NCI-H82 treated with DMSO at 0.1 percent for 48 hours (cell line): Measurements from ENCODE around the gene RPTOR.

Experiments used
- DNase-seq: peaks from one replicate; lab custom pipeline; 2025; ENCODE audit not compliant: unreplicated experiment; lab: John Stamatoyannopoulos, UW

Gene RPTOR

DNA sequence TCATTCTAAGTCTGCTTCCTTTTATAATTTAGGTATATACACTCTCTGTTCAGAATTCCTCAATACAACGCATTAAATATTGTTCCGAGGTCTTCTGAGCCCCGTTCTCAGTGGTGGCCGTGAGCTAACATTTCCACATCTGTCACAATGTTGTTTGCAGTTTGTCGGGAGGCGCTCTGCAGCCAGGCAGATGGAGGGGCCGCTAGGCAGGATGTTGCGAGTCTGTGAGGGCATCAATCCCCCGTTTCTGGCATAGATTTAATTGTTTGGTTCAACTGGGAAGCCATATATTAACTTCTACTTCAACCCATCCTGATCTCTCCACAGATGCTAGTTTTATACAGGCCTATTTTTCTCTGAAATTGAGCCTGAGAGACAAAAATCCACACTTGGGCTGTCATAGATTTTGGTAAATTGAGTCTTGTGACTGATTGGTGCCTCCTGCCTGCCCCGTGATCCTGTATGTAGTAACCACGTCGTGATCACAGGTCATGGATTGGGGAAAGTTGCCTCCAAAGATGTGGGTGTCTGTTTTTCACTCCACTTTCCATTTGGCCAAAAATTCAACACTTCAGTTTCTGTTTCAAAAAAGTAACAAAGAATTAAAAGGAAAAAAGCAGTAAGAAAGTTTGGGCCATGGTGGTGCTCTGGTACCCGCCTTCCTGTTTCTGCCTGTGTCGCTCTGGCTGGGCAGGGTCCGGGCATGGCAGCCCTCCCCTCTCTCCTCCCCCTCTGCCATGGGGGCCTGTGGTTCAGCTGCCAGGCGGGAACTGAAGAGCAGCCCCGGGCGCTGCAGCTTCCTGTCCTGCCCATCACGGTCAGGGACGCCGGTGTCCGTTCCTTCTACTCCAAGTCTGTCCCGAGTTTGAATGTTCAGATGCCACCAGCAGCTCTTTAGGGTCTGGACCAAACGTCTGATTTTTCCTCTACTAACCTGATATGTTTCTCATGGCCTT, 41.5 kb downstream of the RPTOR start:
- DNase-seq: no peak

DNA sequence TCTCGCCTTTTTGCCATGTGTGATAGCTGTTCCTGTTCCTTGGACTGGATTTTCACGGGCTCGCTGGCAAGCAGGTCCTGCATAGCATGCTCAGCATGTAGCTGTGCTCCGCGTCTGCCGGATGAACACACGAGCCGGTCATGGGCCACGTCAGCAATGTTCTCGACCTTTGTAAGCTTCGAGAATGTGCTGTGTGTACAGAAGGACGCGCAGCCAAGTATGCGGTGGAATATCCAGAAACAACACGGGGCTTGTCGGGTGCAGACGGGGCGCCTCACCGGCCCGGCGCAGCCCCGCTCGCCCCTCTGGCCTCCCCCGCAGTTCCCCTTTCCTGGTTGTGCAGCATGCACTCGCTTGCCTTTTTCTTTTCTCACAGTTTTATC, 42.2 kb downstream of the RPTOR start:
- DNase-seq: no peak

DNA sequence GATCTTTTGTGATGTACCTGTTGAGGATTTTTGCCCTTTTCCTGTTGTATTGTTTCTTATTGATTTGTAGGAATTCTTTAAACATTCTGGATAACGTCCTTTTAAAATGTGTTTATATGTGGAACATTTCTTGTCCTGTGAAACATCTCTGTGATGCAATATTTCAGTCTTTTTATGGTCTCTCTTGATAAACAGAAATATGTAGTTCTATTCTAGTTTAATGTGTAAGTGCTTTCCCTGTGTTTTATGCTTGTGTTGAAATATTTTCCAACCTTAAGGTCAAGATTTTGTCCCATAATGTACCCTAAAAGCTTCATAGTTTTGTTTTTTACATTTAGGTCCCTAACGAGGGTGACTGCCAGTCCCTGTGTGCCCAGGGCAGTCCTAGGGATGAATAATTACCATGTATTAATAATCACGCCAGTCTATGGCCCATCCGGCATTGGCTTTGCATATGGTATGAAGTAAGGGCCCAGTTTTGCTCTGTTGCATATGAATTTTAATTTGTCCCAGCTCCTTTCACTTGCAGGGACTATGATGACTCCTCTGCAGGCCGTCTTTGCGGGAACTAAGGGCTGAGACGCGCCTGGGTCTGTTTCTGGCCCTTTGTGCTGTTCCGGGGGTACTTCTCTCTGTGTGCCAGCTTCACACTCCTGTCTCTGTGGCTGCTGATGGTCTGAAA, 44.2 kb downstream of the RPTOR start:
- no peak for DNase-seq

DNA sequence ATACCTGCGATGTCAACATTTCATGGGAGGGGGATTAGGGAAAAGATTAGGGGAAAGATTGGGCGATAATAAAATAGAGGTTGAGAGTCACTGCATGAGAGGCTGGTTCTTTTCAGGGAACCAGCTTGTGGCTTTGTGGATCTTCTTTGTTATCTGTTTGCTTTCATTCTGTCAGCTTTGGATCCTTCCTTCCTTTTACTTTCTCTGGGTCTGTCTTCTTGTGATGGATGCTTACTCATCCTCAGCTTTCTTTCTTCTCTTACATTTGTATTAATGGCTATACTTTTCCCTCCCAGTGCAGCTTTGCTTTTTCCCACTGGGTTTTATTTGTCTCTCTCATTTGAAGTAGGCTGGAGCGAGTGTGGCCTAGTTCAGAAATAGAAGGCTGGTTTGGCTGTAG, 47.1 kb downstream of the RPTOR start:
- no peak for DNase-seq

DNA sequence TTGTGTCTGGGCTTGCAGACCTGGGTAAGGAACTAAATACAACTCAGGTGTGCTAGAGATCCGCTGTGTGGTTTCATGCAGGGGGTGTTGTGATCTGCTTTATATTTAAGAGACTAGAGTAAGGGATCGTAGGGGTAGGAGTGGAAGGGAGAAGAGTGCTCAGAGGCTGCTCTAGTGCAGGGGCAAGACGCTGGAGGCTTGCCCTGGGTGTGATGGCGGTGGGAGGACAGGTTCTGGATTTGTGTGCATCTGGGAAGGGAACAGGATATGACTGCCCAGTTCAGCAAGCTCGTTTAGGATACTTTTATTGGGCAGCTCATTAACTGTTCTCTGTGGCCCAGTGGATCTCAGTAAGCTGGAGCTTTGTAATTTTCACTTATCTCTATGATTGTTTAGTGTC, 47.6 kb downstream of the RPTOR start:
- no peak for DNase-seq

DNA sequence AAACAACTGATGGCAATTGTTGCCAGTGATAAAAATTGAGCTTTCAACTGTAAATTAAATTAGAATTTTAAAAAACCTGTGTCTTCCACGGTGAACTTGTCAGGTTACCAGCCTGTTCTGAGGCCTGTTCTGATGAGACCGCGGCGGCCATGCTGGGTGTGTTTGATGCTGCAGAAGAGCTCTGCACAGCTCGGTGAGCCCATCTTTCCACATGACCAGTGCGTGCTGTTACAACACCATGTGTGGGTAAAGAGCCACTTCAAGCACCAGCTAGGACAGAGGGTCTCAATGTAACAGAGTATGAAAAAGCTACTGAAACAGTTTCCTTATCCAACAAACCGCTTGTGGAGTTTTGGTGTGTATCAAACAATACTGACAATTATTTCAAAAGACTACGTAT, 48.5 kb downstream of the RPTOR start:
- no peak for DNase-seq

DNA sequence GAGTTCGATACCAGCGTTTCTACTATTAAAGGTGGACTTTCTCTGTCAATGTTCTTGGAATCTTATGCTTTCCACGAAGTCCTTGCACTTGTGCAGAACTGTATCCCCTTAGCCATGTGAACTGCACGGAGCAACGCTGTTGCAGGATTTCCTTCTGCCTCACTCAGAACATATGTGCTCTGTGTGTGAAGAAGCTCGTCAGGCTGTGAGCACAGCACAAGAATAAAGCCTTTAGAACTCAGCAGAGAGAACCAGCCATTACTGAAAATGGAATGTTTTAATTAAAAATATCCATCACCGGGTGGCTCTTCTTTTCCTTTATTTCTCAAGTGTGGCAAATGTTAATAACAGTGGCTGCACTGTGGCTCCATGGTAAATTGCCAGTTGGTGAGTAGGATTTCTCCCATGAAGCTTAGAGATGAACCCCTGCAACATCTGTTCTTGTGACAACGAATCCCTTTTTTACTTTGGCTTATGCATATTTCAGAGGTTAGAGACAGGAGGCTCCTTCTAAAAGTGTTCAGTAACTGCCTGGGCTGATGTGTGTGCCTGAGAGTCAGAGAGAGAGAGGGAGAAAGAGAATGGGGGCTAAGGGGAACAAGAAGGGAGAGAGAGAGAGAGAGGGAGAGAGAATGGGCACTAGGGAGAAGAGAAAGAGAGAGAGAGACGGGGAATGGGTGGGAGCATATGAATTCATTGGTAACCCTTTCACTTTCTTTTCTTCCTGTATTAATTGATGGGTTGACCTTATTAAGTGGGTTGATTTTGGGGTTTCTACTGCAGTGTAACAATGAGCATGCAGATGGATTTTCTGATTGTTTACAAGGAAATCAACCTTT, 50.0 kb downstream of the RPTOR start:
- DNase-seq: peak; percentile 43

DNA sequence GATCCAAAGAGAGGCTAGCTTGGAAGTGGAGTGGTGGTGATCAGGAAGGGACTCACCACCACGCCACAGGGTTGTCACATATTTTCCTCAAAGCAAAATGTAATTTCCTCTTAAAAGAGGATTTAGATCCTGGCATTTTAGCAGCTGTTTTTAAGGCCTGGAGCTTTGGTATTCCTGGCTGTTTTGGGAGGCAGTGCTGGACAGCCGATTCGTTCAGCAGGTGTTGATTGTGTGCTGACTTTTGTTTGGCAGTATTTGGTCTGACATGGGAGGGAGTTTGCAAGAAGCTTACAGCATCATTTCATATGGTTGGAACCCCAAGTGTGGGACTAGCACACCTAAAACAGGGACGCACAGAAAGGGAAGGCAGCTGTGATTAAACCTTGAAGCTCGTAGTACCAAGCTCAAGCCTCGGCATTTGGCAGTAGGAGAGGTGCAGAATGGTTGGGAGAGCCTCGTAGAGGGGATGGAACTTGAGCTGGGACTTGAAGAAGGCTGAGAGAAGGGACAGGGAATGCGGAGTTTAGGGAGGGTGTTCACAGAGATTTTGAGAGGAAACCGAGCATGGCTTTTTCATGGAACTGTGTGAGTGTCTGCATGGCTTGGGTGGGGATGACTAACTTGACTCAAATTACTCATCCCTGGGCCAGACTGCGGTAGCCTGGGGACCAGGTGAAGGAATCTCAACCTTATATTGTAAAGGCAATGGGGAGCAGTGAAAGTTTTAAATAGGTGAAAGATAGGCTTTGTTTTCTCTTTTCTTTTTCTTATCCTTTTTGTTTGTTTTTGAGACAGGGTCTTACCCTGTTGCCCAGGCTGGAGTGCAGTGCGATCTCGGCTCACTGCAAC, 52.3 kb downstream of the RPTOR start:
- DNase-seq: no peak

DNA sequence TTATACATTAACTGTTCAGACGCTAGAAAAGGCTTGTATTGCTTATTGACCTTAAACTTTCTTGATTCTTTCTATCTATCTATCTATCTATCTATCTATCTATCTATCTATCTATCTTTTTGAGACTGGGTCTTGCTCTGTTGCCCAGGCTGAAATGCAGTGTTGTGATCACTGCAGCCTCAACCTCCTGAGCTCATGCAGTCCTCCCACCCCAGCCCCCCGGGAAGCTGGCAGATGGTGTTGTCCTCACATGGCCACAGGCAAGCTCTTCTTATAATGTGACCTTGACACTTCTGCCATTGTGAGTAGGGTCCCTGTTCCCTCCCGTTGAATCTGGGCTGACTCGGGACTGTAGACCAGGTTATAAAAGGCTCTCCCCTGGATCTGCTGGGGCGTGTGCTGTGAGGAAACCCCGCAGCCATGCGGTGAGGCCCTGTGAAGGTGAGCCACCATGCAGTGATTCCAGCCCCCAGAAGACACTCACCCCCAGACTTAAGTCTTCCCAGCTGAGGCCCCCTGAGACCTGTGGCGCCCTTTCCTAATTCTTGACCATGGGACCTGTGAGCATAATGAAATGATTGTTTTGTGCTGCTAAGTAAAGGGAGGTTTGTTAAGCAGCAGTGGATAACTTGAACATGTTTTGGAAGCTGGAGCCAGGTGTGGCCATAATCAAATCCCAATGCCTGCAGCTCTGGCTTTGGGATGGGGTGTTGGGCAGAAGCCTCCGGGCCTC, 54.3 kb downstream of the RPTOR start:
- peak; percentile 60 for DNase-seq

DNA sequence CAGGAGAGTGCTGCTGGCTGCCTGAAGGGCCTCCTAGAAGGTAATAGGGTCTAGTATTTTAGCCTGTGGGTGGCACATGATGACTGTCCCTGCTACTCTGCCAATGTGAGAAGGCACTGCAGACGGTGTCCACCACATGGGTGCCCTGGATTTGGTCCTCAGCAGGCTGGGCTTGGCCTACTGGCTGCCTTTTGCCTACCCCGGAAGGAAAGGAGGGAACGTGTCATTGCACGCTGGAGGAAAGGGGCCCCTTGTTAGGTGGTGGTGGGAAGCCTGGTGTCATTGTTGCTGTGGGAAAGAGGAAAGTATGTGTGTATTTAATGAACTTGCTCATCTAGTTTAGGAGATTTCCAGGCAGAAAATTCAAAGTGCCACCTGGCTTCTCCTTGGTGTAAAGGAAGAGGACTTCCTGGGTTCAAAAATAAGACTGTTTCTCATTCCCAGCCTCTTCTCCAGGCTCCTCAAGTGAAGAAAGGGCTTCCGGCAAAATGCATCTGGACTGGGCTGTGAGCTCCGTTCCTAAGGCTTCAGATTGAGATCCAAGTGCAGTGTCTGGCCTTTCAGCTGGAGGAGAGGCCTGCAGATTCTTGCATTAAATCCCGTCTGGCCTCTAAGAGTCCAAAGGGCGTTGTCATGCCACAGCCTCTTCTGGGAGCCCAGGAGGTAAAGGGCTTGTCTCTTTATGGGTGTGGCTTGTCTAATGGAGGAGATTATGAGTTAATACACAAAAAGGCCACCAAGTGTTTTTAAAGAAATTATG, 55.1 kb downstream of the RPTOR start:
- peak; percentile 47 for DNase-seq

DNA sequence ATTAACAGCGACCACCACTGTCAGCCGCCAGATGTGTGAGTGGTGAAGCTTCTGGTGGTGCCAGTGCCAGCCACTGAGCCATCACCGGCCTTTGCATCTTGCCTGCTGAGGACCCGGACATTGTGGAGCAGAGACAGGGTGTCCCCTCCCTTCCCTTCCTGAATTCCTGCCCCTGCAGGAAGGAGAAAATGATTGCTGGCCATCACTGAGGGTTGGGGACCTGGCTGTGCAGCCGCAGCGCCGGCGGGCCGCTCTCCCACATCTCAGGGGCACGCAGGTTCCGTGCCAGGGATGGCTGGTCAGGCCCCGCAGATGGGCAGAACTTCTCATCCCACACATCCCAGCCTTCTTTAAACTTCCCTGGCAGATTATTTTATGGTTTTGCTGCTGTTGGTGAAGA, 56.5 kb downstream of the RPTOR start:
- DNase-seq: no peak

DNA sequence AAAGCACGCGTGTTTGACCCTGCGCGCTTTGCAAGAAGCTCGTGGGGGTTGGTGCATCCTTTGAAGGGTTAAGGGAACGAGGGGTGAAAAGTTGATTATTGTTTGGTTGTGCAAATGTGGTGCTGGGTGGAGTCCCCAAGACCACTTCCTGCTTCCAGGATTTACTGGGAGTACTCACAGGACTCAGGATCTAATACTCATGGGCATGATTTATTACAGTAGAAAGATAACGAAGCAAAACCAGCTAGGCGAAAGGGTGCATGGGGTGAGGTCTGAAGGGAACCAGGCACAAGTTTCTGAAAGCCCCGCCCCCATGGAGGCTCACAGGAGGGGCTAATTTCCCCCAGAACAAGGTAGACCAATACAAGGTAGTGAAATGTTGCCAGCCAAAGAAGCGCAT, 58.8 kb downstream of the RPTOR start:
- no peak for DNase-seq

DNA sequence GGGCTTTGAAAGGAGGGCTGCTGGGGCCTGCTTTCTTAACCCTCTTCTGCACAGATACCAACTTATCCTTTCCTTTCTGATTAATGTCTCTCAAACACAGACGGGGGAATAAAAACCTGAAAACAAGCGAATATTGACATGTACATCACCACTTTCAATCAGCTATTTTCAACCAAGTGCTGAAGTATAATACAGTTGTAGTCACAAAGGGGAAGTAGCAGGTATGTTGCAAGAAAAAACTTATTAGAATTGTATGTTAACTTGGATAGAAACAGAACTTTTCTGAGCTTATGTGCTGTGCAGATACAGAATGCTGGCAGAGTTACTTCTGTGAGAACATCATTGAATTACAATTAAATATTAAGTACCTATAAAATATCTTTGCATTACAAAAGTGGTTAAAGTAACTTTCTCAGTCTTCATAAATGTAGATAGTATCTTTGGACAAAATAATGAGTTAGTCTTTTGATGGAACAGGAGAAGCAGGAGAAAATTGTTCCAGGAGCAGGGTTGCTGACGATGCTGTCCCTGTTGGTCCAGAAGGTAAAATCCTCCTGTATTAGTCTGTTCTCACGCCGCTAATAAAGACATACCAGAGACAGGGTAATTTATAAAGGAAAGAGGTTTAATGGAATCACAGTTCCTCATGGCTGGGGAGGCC, 59.5 kb downstream of the RPTOR start:
- DNase-seq: no peak

DNA sequence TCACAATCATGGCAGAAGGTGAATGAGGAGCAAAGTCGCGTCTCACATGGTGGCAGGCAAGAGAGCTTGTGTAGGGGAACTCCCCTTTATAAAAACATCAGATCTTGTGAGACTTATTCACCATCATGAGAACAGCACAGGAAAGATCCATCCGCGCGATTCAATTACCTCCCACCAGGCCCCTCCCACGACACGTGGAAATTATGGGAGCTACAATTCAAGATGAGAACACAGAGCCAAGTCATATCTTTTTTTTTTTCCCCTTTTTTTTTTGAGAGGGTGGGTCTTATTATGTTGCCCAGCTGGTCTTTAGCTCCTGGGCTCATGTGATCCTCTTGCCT, 60.0 kb downstream of the RPTOR start:
- no peak for DNase-seq

DNA sequence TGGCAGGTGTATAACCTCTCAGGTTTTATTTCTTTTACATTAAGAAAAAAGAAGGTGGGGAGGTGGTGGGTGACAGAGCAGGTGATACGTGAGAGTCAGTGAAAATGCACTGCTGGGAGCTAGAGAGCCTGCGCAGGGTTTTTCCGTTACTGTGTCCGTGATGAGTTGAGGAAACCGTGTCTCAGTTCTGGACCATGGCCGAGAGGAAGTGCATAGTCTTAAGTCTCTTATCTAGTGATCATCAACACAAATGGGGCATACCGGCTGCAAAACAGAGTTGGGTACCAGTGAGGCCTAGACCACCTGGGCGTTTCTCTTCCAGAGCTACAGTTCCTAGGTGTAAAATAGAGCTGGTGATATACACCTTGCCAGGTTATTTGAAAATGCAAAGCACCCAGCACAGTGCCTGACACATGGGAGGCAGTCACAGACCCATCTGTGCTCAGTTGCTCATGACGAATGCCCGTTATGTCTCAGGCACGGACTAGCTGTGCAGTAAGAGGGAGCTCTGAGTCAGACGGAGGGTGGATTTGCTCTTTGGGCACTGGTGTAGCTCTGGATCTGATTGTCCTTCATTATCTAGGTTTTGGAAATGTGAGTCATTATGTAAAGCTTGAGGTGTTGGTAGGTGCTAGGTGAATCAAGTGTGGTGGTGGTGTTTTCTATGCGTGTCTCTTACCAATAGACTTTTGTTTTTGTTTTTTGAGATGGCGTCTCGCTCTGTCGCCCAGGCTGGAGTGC, 60.9 kb downstream of the RPTOR start:
- no peak for DNase-seq

DNA sequence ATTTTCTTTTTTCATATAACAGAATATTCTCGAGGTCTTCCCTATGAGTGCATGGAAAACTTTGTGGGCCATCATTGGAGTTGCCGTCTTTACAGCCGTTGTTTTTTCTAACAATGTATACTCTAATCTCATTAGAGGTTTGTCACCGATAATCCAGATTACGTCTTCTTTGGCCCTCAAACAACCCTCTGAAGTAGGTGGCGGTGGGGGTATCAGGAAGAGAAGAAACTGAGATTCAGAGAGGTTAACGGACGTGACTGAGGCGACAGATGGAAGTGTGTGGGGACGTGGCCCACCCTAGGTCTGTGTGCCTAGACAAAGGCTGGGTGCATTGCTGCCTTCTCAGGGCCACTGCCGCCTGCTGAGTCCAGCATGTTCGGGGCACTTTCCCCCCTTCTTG, 63.7 kb downstream of the RPTOR start:
- DNase-seq: peak; percentile 99

DNA sequence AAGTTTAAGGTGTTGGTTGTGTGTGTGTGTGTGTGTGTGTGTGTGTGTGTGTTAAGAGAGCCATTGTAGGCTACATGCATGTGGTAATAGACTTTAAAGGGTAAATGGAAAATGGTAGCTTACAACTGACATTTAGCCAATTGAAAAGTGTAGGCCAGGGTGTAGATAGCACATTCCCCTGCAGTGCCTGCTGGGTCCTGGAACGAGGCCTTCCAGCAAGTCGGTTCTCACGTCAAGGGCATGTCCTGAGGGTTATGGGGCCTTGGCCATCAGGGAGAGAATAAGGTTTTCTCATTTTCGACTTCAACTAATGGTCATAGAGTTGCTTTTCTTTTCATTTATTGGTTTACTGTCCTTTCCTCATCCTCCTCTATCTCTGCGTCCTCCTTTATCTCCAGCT, 65.1 kb downstream of the RPTOR start:
- no peak for DNase-seq

DNA sequence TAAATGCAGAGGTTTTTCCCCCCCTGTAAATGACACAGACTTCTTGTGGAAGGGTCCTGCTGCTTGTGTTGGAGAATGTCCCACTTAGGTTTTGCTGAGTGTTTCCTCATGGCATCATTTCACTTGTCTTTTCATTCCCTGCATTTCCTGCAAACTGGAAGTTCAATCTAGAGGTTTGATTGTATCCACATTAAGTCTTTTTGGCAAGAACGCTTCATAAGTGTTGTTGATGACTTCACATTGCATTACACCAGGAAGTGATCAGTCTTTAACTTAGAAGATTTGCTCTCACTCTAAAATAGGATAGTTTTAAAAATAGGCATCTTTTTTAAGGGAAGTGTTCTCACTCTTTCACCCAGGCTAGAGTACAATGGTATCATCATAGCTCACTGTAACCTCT, 67.2 kb downstream of the RPTOR start:
- no peak for DNase-seq
